HG02571 (cell line): ENCODE data around the gene GABPA.
"Not testable (repeated sequence)": the region's sequence is repeated elsewhere in the genome, so short reads cannot be mapped to it uniquely, and the experiment has no call there.

Experiments
- ATAC-seq: cut with Tn5 transposase; IDR thresholded peaks from one replicate; pipeline ENCODE4 v1.9.1; 2021; ENCODE audit warnings: mild to moderate bottlenecking, moderate library complexity; ENCODE audit not compliant: unreplicated experiment

GABPA gene

DNA sequence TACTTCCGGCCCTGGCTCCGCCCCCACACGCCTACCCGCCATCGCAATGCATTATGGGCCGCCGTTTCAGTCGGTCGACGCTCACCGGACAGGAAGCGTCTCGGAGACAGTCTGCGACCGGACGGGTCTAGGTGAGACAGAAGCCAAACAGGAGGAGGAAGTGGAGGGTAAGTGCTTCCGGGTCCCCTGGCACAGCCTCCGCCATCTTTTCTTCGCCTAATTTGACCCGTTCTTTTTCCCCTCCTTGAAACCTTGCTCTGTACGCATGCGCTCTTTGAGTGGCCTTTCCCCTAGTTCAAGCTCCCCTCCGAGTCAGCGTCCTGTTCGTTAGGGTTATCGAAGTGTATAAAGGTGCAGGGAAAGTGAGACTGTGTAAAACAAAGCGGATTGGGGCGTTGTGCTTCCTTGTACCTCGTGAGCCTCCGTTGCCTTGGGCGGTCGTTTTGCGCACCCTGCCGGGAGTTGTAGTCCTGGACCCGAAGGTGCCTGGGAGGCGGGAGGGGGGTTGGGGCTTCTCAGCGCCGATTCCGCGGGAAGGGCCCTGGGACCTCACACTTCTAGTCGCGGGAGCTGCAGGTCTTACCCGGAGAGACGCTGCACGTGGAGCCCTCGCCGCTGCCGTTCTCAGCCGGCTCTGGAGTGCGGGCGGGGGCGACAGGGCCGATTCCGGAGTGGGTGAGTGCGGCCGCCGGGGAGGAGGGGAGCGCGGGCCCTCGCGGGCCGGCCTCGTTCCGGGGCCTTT, at the start of gene GABPA, which contains the start of gene ATP5PF:
GABPA (plus strand) TSS at position 69 of the 742 bp plus-strand sequence. CDS start 6,627 bp downstream, outside the sequence.
ATP5PF (minus strand) TSS at position 1 of the 742 bp plus-strand sequence. CDS start 5,110 bp downstream, outside the sequence.
- peak; percentile 90 for ATAC-seq

DNA sequence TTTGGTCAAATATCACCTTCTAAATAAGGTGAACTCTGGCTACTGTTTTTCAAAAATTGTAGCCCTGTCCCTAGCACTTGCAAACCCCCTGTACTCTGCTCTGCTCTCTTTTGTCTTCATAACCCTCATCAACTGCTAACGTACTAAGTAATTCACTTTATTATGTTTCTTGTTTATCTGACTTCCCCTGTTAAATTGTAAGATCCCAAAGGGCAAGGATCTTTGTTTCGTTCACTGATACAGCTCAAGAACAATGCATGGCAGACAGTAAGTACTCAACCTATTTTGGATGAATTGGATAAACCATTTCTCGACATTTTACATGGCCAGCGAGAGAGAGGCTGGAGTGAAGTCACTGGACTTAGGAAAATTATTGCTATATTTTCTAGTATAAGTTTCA, 47.0 kb upstream of the GABPA start:
- ATAC-seq: no peak

GRCh38 chr21:25688275-25689155, 46.3 kb upstream of the GABPA start:
- no peak for ATAC-seq

DNA sequence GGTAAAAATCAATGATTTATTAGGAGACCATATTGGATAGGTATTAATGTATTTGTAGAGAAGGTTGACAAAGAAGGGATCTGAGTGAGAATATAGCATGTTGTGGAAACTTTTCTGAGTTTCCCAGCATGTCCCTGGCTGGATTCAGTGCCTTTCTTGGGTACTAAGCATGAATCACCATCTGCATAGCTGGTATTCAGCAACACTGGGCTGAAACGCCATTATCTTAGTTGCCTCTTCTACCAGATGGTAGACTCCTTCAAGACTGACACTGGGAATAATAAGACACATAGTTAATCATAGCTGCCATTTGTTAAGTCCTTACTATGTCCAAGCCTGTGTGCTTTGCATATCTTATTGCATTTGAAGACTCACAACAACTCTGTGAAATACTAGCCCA, 45.5 kb upstream of the GABPA start:
- no peak for ATAC-seq

DNA sequence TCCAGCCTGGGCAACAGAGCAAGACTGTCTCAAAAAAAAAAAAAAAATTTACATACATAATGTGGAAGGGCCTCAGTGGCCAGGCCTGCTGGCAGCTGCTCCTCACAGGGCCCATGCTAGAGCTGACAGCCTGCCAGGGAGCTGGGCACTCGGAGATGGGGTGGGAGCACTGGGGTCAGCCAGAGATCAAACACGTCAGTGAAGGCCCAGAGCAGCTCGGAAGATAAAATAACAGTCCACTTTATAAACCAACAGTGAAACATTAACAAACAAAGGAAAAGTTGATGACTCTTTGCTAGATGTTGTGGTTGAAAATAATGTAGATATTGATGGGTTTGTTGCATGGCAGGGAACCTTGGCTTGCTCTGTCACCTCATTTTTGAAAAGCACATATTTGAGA, 42.8 kb upstream of the GABPA start:
- no peak for ATAC-seq

- ATAC-seq: not testable (repeated sequence)
Measured at GRCh38 chr21:25695461-25695860, 39.3 kb upstream of the GABPA start.

GRCh38 chr21:25700741-25701140, 34.0 kb upstream of the GABPA start:
- no peak for ATAC-seq

- no peak for ATAC-seq
Measured at GRCh38 chr21:25701529-25701928, 33.2 kb upstream of the GABPA start.

DNA sequence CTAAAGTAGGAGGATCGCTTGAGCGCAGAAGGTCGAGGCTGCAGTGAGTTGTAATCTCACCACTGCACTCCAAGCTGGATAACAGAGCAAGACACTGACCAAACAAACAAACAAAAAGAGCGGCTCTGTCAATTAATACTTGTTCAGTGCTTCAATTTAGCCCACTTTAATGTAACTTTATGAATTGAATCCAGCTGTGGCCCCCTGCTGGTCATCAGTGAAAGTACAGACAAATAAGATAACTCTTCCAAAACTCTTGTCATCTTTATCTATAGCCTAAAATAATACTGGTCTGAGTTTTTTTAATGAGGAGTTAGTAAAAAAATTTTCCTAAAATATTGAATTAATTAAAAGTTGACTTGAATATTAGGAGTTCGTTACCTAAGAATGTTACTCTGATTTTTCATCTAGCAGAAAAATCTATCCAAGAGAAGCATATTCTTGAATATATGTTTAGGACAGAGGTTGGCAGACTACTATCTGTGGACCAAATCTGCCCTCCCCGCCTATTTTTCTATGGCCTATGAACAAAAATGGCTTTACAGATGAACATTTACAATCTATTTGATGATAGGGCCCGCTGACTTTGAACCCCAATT, 26.2 kb upstream of the GABPA start:
- ATAC-seq: no peak

- no peak for ATAC-seq
Measured at GRCh38 chr21:25709684-25710265, 25.0 kb upstream of the GABPA start.

DNA sequence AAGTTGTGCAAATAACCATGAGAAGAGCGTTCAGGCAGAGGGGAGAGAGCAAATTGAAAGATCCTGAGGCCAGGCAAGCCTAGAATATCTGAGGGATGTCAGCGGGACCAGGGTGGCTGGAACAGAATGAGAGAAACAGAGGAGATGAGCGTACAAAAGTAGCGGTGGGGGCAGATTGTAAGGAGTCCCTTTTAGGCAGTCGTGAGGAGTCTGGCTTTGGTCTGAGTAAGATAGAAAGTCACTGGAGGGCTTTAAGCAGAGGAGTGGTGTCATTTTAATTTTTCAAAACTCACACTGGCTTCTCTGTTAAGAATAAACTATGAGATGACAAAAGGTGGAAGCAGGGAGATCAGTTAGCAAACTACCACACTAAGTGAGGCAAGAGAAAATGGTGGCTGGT, 24.2 kb upstream of the GABPA start:
- no peak for ATAC-seq

DNA sequence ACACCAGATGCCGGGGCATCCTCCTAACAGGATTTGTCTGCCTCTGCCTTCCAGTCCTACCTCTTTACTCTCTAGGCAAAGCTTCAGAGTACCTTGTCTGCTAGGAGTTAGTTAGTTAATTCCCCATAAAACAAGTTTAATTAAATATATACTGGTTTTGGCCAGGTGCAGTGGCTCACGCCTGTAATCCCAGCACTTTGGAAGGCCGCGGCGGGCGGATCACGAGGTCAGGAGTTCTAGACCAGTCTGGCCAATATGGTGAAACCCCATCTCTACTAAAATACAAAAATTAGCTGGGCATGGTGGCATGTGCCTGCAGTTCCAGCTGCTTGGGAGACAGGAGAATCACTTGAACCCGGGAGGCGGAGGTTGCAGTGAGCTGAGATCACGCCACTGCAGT, 20.7 kb upstream of the GABPA start:
- not testable (repeated sequence) for ATAC-seq

DNA sequence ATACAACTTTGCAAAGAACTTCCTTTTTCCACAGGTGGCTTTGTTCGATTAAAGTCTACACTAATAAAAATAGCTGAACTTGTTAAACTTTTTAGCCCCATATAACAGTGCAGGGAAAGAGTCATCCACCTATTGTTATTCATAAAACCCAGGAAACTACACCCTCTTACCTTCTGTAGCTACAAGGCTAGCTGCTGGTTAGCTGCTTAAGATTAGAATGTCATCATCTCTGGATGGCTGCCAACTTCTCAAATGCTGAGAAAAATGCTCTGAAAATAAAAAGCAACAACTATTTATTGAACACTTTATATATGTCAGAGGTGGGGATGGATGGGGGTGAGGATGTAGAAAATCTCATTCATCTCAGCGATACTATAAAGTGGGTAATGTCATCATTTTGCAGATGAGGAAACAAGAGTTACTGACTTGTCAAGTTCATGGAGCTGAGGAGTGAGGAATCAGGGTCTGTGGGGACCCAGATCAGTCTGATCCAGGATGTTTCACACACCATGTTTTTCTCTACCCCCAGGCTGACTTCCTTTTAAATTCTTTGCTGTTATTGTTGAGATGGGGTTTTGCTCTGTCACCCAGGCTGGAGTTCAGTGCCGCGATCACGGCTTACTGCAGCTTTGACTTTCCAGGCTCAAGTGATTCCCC, 17.2 kb upstream of the GABPA start:
- no peak for ATAC-seq

GRCh38 chr21:25721987-25722386, 12.8 kb upstream of the GABPA start:
- no peak for ATAC-seq

- no peak for ATAC-seq
Measured at GRCh38 chr21:25722631-25723030, 12.1 kb upstream of the GABPA start.

- ATAC-seq: no peak
Measured at GRCh38 chr21:25732091-25732760, 2.5 kb upstream of the GABPA start.

- ATAC-seq: peak; percentile 6
Measured at GRCh38 chr21:25733859-25734653, 716 bp upstream of the GABPA start.

- ATAC-seq: peak; percentile 1
Measured at GRCh38 chr21:25734654-25734903, 193 bp upstream of the GABPA start.
